Suppressor macrophage treated with lipopolysaccharide for 4 hours (primary cell): ENCODE results near the gene FOLR1.

Experiments used
- DNase-seq: peaks from one replicate; pipeline ENCODE4 v3.0.0-alpha.2; 2020

FOLR1 gene

GRCh38 chr11:72236774-72237111 lies 44.8 kb downstream of the FOLR1 start:
- no peak for DNase-seq

DNA sequence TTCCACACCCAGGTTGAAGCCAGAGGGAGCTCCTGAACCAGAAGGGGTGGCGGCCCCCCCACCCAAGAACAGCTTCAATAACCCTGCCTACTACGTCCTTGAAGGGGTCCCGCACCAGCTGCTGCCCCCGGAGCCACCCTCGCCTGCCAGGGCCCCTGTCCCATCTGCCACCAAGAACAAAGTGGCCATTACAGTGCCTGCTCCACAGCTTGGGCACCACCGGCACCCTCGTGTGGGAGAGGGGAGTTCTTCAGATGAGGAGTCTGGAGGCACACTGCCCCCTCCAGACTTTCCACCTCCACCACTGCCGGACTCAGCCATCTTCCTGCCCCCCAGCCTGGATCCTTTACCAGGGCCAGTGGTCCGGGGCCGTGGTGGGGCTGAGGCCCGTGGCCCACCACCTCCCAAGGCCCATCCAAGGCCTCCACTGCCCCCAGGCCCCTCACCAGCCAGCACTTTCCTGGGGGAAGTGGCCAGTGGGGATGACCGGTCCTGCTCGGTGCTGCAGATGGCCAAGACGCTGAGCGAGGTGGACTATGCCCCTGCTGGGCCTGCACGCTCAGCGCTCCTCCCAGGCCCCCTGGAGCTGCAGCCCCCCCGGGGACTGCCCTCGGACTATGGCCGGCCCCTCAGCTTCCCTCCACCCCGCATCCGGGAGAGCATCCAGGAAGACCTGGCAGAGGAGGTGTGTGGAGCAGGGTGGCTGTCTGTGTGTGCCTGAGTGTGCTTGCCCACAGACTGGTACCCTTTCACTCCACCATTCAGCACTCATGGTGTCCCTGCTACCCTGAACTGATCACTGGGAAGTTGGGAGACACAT lies 45.4 kb downstream of the FOLR1 start:
- no peak for DNase-seq

DNA sequence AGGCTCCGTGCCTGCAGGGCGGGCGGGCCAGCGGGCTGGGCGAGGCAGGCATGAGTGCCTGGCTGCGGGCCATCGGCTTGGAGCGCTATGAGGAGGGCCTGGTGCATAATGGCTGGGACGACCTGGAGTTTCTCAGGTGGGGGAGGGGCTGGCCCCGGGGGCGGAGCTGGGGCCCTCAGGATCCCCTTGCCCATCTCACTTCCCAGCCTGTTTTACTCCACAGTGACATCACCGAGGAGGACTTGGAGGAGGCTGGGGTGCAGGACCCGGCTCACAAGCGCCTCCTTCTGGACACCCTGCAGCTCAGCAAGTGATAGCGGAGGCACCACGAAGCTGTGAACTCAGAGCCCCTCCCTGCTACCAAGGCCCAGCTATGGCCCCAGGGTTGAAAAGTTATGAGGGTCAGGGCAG lies 46.1 kb downstream of the FOLR1 start:
- DNase-seq, result peak; percentile 72

DNA sequence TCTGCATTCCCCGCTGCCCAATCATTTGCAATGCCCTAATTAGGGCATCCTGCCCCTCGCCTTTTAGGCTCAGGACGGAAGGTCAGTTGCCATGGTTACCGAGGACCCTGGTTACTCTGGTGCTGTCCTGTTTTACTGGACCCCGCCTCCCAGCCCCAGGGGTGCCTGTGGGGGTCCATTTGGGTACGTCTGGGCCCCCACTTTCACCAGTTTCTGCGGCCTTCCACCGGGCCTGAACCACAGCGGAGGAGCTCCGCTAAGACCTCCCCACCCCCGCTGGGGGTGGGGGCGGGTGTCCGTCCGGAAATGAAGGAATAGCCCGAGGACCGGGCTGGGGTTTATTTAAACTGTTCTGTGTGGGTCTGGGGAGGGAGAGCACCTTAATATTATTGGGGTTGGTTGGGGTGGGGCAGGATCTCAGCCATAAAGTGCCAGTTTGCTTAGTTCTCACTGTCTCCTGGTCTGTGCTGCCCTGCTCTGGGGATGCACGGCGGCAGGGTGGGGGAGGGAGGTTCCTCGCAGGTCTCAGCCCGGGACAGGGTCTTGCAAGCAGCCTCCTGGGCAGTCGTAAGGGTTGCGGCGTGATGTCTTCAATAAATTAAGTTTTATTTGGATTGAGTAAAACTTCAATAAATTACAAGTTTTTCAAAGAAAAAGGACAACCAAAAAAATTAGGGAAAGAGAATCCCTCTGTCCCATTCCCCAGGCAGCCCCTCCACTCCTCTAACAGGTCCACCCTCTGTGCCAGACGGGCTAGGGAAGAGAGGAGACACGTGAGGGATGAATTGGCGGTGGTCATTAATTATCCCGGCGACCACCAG lies 46.8 kb downstream of the FOLR1 start:
- no peak for DNase-seq

GRCh38 chr11:72239313-72239848 lies 47.4 kb downstream of the FOLR1 start:
- peak; percentile 32 for DNase-seq

GRCh38 chr11:72239849-72240460 lies 48.0 kb downstream of the FOLR1 start:
- peak; percentile 51 for DNase-seq

DNA sequence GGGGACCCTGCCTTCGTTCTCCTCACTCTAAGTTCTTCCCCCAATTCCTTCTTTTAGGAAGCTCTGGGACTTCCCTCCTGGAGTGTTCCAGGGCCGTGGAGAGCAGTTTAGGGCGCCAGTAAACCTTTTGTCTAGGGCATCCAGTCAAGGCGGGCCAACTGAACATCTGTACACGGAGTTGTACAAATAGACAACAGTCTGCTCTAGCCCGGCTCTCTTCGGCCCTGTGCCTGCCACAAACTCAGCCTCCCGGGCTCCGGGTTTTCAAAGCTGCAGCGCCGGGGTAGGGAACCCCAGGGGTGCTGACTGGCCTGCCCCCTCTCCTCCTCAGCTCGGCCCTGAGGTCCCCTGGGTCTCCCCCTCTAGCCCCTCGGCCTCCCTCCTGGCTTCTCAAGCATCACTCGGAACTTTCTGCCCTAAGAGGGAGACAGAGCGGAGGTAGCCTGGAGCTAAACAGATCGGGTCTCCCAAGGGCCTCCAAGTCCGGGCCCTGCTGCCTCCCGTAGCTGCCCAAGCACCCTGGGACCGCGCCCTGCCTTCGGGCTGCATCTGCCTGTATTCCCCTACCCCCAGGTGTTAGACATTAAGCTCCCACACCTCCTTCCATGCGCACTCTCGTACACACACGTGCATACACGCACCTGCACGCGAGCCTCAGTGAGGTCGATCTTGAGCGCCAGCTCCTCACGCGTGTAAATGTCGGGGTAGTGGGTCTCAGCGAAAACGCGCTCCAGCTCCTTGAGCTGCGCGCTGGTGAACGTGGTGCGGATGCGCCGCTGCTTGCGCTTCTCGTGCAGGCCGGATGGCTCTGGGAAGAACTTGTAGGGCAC lies 48.7 kb downstream of the FOLR1 start:
- no peak for DNase-seq

DNA sequence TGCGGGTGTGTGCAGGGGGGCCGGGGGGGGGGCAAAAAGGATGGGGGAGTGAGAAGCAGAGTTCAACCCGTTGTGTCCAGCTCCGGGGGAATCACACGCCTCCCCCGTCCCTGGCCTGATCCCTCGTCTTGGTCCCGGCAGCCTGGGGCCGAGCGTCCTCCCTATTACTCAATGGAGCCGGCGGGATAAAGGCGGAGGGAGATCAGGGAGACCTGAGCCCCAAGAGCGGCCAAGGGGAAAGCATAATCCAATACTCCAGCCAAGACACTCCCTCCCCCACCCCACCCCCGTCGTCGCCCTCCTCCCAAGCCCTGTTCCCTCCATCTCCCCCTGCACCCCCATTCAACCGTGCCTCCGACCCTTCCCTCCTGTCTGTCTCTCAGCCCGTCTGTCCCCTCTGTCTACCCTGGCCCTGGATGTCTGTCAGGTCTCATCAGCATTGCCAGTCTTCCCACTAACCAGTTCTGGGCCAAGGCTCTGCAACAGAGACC lies 49.4 kb downstream of the FOLR1 start:
- DNase-seq, result no peak

DNA sequence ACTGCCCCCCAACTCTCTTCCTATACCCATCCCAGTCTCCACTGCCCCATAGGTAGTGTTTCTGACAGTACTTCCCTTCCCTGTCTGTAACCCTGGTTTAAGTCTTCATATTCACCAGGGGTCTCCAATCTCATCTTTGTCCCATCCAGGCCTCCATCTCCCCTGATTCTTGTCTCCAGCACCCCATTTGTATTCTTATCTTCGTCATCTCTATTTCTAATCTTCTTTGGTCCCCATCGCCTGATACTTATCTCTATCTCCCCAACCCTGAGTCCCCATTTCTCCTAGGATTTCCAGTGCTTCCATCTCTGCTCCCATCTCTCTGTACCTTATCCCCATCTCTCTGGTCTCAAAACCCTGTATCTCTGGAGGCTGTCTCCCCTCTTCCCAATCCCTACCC lies 50.2 kb downstream of the FOLR1 start:
- no peak for DNase-seq

DNA sequence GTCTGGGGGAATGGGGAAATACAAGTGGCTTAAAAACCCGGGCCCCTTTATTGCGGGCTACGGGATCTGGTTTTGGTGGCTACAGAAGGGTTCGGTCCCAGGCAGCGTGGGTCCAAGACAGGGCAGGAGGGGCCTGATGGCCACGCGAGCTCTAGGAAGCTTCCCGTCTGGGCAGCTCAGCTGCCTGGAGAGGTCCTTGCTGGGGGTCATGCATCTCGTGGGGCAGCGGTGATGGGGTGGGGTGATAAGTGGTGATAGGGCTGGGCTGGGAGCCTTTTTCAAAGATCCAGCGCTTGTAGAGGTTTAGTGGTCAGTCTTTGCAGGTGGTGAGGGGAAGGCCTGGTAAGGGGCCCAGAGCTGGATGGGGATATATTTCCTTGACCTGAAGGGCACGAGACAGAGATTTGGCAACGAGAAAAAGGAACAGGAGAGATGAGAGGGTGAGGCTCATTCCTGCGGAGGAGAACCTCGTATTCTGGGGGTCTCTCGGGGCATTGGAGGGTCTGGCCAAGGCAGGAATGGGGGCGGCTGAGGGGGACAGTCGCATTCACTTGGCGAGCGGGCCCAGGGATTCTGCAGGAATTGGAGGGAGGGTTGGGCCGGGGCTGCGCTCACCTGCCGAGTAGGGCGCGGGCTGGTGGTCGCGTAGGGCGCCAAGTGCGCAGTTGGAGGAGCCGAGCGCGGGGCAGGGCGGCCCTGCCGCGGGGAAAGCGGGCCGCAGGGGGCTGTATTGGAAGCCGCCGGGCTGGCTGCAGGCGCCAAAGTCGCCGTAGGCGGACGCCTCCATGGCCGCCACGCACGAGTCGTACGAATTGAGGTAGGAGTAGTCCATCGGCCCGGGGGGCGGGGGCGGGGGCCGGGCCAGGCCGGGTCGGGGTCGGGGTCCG lies 51.5 kb downstream of the FOLR1 start:
- no peak for DNase-seq

DNA sequence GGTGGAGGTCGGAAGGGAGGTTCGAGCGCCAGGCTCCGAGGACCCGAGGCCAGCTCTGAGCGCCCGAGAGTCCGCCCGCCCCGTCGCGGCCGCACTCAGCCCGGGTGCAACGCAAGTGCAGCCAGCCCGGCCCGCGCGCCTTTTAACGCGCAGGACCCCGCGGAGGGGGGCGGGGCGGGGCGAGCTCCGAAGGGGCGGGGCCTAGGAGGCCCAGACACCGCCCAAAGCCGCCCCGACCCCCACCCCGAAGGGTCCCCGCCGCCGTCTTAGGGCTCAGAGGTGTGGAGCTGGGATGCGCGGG lies 52.1 kb downstream of the FOLR1 start, which contains the start of gene PHOX2A:
Gene PHOX2A (minus strand): TSS at position 117 of the 301 bp plus-strand sequence. CDS start 172 bp downstream, outside the sequence.
- DNase-seq, result no peak

- DNase-seq, result no peak
These were observed 52.7 kb downstream of the FOLR1 start for GRCh38 chr11:72244361-72245262.

GRCh38 chr11:72245263-72245816 lies 53.4 kb downstream of the FOLR1 start:
- no peak for DNase-seq
